Loucy (cell line): Measurements from ENCODE around the gene FGF12.
A peak's percentile ranks its signal among the peaks of the same experiment; 100 is the strongest.

Experiments used
- H2AFZ ChIP-seq: fragments of 200-600 bp; sonication (generic); 2 replicates; pipeline ENCODE4 v1.6.0; 2016; ENCODE audit warnings: antibody characterized with exemption, mild to moderate bottlenecking, low read length, moderate library complexity
- H3F3A ChIP-seq: fragments of 200-600 bp; 2 replicates; pipeline ENCODE4 v1.6.0; 2016; ENCODE audit warnings: antibody characterized with exemption, low read depth, mild to moderate bottlenecking
- H3K27me3 ChIP-seq: fragments of 200-600 bp; sonication (generic); 2 replicates; pipeline ENCODE4 v1.6.1; 2014; ENCODE audit warnings: low read length, mild to moderate bottlenecking; ENCODE audit not compliant: insufficient read depth, poor library complexity, severe bottlenecking
- H3K36me3 ChIP-seq: fragments of 200-600 bp; sonication (generic); 2 replicates; pipeline ENCODE4 v1.6.1; 2016; ENCODE audit warnings: low read length; ENCODE audit not compliant: insufficient read depth
- H3K4me1 ChIP-seq: fragments of 200-600 bp; sonication (generic); 2 replicates; pipeline ENCODE4 v1.5.1; 2014; ENCODE audit warnings: low read length, mild to moderate bottlenecking; ENCODE audit not compliant: insufficient read depth, poor library complexity, severe bottlenecking
- H3K4me2 ChIP-seq: fragments of 200-600 bp; sonication (generic); 2 replicates; pipeline ENCODE4 v1.6.0; 2014; ENCODE audit warnings: antibody characterized with exemption, low read length, low read depth, mild to moderate bottlenecking; ENCODE audit not compliant: poor library complexity, severe bottlenecking
- H3K4me3 ChIP-seq: fragments of 200-600 bp; sonication (generic); 2 replicates; pipeline ENCODE4 v1.5.1; 2014; ENCODE audit warnings: low read length, mild to moderate bottlenecking, mixed read lengths; ENCODE audit not compliant: poor library complexity, severe bottlenecking
- H3K79me2 ChIP-seq: fragments of 200-600 bp; sonication (generic); 2 replicates; pipeline ENCODE4 v1.6.1; 2014; ENCODE audit warnings: low read length; ENCODE audit not compliant: insufficient read depth
- H3K9ac ChIP-seq: fragments of 200-600 bp; sonication (generic); 2 replicates; pipeline ENCODE4 v1.6.0; 2014; ENCODE audit warnings: mild to moderate bottlenecking, low read depth, low read length, moderate library complexity; ENCODE audit not compliant: poor library complexity, severe bottlenecking
- H3K9me2 ChIP-seq: fragments of 200-600 bp; sonication (generic); replicated peaks from 2 replicates; pipeline ENCODE4 v1.6.1; 2016; ENCODE audit warnings: low read depth, low read length, mixed read lengths
- H3K9me3 ChIP-seq: fragments of 200-600 bp; sonication (generic); 2 replicates; pipeline ENCODE4 v1.6.1; 2014; ENCODE audit warnings: mild to moderate bottlenecking, antibody characterized with exemption, low read length, low read depth; ENCODE audit not compliant: insufficient read depth
- H4K20me1 ChIP-seq: fragments of 200-600 bp; sonication (generic); 2 replicates; pipeline ENCODE4 v1.6.0; 2014; ENCODE audit warnings: antibody characterized with exemption, low read length, mild to moderate bottlenecking; ENCODE audit not compliant: insufficient read depth, poor library complexity, severe bottlenecking
- EZH2phosphoT487 ChIP-seq: fragments of 200-600 bp; IDR thresholded peaks from 2 replicates; pipeline ENCODE4 v1.6.1; 2018; ENCODE audit warnings: antibody characterized with exemption, mild to moderate bottlenecking, moderate library complexity, borderline replicate concordance
- TF ChIP-seq, protein P1 (sequence below): fragments of 200-600 bp; sonication (generic); conservative IDR thresholded peaks from 2 replicates; pipeline ENCODE4 v1.5.1; 2014; ENCODE audit warnings: mild to moderate bottlenecking, antibody characterized with exemption, low read length

FGF12 gene

DNA sequence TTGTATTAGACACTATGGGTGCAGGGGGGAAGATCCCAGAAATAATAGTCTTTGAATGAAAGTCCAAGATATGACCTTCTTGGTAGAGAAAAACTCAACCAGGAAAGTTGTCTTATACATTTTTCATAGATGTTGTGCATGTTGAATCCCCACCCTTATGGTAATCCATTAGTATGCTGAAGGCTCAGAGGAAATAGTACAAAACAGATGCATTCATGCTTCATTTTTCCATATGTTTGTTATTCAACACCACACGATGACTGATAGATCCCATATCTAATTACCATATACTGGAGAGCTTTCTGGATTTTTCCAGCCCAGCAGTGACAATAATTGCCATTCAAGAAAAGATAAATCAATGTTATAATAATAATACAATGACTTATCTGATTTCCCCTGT is 487.4 kb downstream of the FGF12 start:
- Histone ChIP-seq H3K9me2 (no peaks in the 10 kb centered on the region), H3F3A (no peaks in the 10 kb centered on the region), H3K79me2 (no peaks in the 10 kb centered on the region), H3K9me3 (no peaks in the 10 kb centered on the region), H3K4me1 (no peaks in the 10 kb centered on the region), H3K9ac (no peak overlapping the region), H3K4me2 (no peak overlapping the region), H3K27me3 (no peaks in the 10 kb centered on the region), H4K20me1 (no peaks in the 10 kb centered on the region), H3K36me3 (no peaks in the 10 kb centered on the region), H3K4me3 (no peak overlapping the region), H2AFZ (no peak overlapping the region)
- TF ChIP-seq EZH2phosphoT487: no peak
- TF ChIP-seq, protein P1, sequence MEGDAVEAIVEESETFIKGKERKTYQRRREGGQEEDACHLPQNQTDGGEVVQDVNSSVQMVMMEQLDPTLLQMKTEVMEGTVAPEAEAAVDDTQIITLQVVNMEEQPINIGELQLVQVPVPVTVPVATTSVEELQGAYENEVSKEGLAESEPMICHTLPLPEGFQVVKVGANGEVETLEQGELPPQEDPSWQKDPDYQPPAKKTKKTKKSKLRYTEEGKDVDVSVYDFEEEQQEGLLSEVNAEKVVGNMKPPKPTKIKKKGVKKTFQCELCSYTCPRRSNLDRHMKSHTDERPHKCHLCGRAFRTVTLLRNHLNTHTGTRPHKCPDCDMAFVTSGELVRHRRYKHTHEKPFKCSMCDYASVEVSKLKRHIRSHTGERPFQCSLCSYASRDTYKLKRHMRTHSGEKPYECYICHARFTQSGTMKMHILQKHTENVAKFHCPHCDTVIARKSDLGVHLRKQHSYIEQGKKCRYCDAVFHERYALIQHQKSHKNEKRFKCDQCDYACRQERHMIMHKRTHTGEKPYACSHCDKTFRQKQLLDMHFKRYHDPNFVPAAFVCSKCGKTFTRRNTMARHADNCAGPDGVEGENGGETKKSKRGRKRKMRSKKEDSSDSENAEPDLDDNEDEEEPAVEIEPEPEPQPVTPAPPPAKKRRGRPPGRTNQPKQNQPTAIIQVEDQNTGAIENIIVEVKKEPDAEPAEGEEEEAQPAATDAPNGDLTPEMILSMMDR: no peak

DNA sequence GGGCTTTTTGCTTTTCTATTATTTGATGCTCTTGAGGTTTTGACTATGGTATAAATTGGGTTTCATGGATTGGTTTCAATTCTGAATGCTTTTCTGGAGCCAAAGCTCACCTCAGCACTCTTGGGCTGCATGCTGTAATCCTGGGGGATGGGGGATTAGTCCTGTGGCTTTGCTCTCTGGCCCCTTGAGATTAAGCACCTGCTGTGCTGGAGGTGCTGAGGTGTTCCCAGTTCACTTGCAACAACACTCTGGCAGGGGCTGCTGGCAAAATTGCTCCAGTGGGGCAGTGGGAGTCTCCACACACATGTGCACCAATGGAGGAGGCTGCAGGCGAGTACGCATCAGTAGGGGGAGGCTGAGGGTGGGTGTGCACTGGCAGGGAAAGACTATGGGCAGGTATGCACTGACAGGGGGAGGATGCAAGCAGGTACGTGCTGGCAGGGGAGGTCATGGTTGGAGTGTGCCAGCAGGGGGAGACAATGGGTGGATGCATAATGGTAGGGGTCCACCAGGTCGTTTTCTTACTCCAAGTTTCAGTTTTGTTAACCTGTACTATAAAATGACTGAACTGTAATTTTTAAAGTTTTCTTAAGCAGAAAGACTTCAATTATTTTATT is 489.2 kb downstream of the FGF12 start:
- H3K36me3 ChIP-seq: no peaks in the 10 kb centered on the region
- no peaks in the 10 kb centered on the region for H3F3A ChIP-seq
- TF ChIP-seq, protein P1: peak; percentile 30; the same call in 1 of the 2 replicates
- no peak for TF ChIP-seq EZH2phosphoT487

DNA sequence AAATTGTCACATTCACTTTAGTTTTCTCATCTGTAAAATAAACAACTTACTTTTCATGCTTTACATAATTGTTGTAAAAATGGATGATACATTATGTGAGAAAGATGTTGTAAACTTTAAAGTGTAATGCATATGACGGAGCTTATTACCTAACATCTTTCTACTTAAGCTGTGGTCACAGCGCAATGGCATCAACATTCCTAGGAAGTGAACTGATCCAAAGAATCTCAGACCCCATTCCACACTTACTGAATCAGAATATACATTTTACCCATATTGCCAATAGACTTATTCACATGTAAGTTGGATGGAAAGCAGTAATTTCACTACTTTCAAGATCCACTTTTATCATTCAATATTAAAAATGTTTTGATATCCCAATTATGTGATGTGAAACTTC is 497.5 kb downstream of the FGF12 start:
- H3K4me1 ChIP-seq: no peaks in the 10 kb centered on the region
- no peak overlapping the region for H3K4me2 ChIP-seq
- H3K79me2 ChIP-seq: no peaks in the 10 kb centered on the region
- H3K4me3 ChIP-seq: no peak overlapping the region
- no peaks in the 10 kb centered on the region for H3K36me3 ChIP-seq
- no peaks in the 10 kb centered on the region for H4K20me1 ChIP-seq
- no peaks in the 10 kb centered on the region for H3F3A ChIP-seq
- H2AFZ ChIP-seq: no peak overlapping the region
- H3K9me3 ChIP-seq: no peaks in the 10 kb centered on the region
- H3K27me3 ChIP-seq: no peaks in the 10 kb centered on the region
- H3K9ac ChIP-seq: no peak overlapping the region
- TF ChIP-seq, protein P1: no peak
- H3K9me2 ChIP-seq: no peaks in the 10 kb centered on the region

More for the DNA sequence above, 489.2 kb downstream of the FGF12 start:
- H3K4me3 ChIP-seq: no peak overlapping the region
- no peaks in the 10 kb centered on the region for H3K9me2 ChIP-seq
- H3K27me3 ChIP-seq: no peaks in the 10 kb centered on the region
- no peak overlapping the region for H3K4me2 ChIP-seq
- H3K4me1 ChIP-seq: no peaks in the 10 kb centered on the region
- no peaks in the 10 kb centered on the region for H3K79me2 ChIP-seq
- H2AFZ ChIP-seq: no peak overlapping the region
- no peak overlapping the region for H3K9ac ChIP-seq
- no peaks in the 10 kb centered on the region for H3K9me3 ChIP-seq
- H4K20me1 ChIP-seq: no peaks in the 10 kb centered on the region
